Kidney (tissue), 14 donors: ENCODE measurements around the gene CDRT4. TPM values are rescaled to one million over a fixed set of nuclear protein-coding genes. Genes with fewer than 3 reads are reported as not detected.

Experiments used
- DNase-seq, 5 donors: peaks; one replicate each; pipeline ENCODE4 v3.0.0-alpha.2; 2013 to 2020
- FAIRE-seq: peaks from 2 replicates; lab custom pipeline; 2012; peaks lifted over from hg19 to GRCh38; lab: Jason Lieb, UNC
- H3K27ac ChIP-seq, 2 donors: one replicate each; pipeline ENCODE4 v1.7.0; 2013; ENCODE audit warnings: low read depth in 2 of 2, low read length in 2 of 2, inconsistent platforms in 1 of 2
- H3K27me3 ChIP-seq: one replicate; pipeline ENCODE4 v1.7.1; 2013; ENCODE audit warnings: low read length, inconsistent platforms; ENCODE audit not compliant: control insufficient read depth, insufficient read depth
- H3K36me3 ChIP-seq, 3 donors: one replicate each; pipeline versions ENCODE4 v1.7.0 to v1.7.1; 2013; ENCODE audit warnings: low read length in 3 of 3, control low read depth in 1 of 3, inconsistent platforms in 1 of 3; ENCODE audit not compliant: insufficient read depth in 3 of 3, control insufficient read depth in 2 of 3
- H3K4me1 ChIP-seq, 3 donors: one replicate each; pipeline versions ENCODE4 v1.7.0 to v1.7.1; 2013; ENCODE audit warnings: low read length in 3 of 3, inconsistent platforms in 1 of 3, low read depth in 1 of 3; ENCODE audit not compliant: control insufficient read depth in 2 of 3, insufficient read depth in 2 of 3
- H3K4me3 ChIP-seq, 3 donors: one replicate each; pipeline versions ENCODE4 v1.7.0 to v1.8.1; 2013; ENCODE audit warnings: low read length in 3 of 3, control low read depth in 1 of 3, inconsistent platforms in 1 of 3
- H3K9ac ChIP-seq, 3 donors: one replicate each; pipeline versions ENCODE4 v1.7.0 to v1.7.1; 2013; ENCODE audit warnings: low read length in 3 of 3, control low read depth in 1 of 3, inconsistent platforms in 1 of 3
- H3K9me3 ChIP-seq, 3 donors: one replicate each; pipeline versions ENCODE4 v1.7.0 to v1.7.1; 2013; ENCODE audit warnings: low read length in 3 of 3, control low read depth in 1 of 3, inconsistent platforms in 1 of 3; ENCODE audit not compliant: control insufficient read depth in 2 of 3, insufficient read depth in 1 of 3
- CTCF ChIP-seq: IDR thresholded peaks from 3 replicates; pipeline ENCODE4 v1.5.1; 2012; ENCODE audit warnings: mild to moderate bottlenecking, moderate library complexity, borderline replicate concordance; ENCODE audit not compliant: insufficient read depth; ENCODE audit errors: extremely low read depth
- intact Hi-C: fragments of 100-400 bp; cut with DNase I; formaldehyde crosslinking; loops from one replicate; pipeline ENCODE4 v1.11.1; 2022
- polyA plus RNA-seq: library from polyadenylated mRNA; stranded (reverse); fragments of 350-450 nt; fragmentation: Illumina TruSeq; extraction: RNeasy Lipid Tissue Mini Kit (QIAGEN cat#74804); gene quantifications from one replicate; pipeline ENCODE4 v1.2.3, GENCODE V29; 2014; ENCODE audit warnings: low read depth, low replicate concordance; ENCODE audit not compliant: insufficient read depth
- total RNA-seq: library from RNA; stranded (reverse); fragmentation: NEBNext Ultra II Directional; extraction: Animal tissue kit (Norgen Biotek cat#: 25700); gene quantifications from one replicate; pipeline ENCODE4 v1.2.1, GENCODE V29; 2021
- donor health status: control.
- donor health status: control.
- donor health status: control.
- donor health status: control.
- donor health status: control.
- donor health status: DM: yes; HTN: yes; CAD: no.
- donor health status: Normal renal cell carcinoma (clear cell type).

Gene CDRT4
- total and polyA plus RNA-seq, 2 donors from 2014 or later = 4.6 to 8.0 TPM

- Histone ChIP-seq H3K9ac (no peak overlapping the region), H3K4me3 (no peak overlapping the region), H3K9me3 (no peaks in the 10 kb centered on the region), H3K4me1 (peaks cover 0 to 24% (median 13%) of the 10 kb centered on the region in 3 donors), H3K27me3 (no peaks in the 10 kb centered on the region), H3K36me3 (peaks cover 0 to 5% (median 0%) of the 10 kb centered on the region in 3 donors), H3K27ac (no peak overlapping the region)
- no peak for TF ChIP-seq CTCF
- intact Hi-C loops = no loop called here
- DNase-seq = no peak
- no peak for FAIRE-seq
Observed at GRCh38 chr17:15438491-15439105, 28.8 kb downstream of the CDRT4 start.

- Histone ChIP-seq H3K9ac (no peak overlapping the region), H3K27ac (peak overlapping the region in 1 of 2 donors; percentile 39), H3K27me3 (no peaks in the 10 kb centered on the region), H3K4me1 (peaks cover 0 to 29% (median 13%) of the 10 kb centered on the region in 3 donors), H3K4me3 (no peak overlapping the region), H3K9me3 (no peaks in the 10 kb centered on the region), H3K36me3 (peaks cover 0 to 5% (median 0%) of the 10 kb centered on the region in 3 donors)
- FAIRE-seq (no peak), DNase-seq (no peak)
- TF ChIP-seq CTCF = no peak
- intact Hi-C loops = no loop called here
Observed at GRCh38 chr17:15437303-15437635, 30.2 kb downstream of the CDRT4 start.

GRCh38 chr17:15436473-15437302, 30.7 kb downstream of the CDRT4 start:
- Histone ChIP-seq H3K27ac (peak overlapping the region; percentile 39 to 41), H3K9me3 (no peaks in the 10 kb centered on the region), H3K36me3 (peaks cover 0 to 5% (median 0%) of the 10 kb centered on the region in 3 donors), H3K4me3 (no peak overlapping the region), H3K9ac (no peak overlapping the region), H3K27me3 (no peaks in the 10 kb centered on the region), H3K4me1 (peaks cover 0 to 29% (median 13%) of the 10 kb centered on the region in 3 donors)
- DNase-seq = peak in 1 of 5 donors; percentile 60
- peak; percentile 25 for TF ChIP-seq CTCF
- intact Hi-C loops = no loop called here
- FAIRE-seq = no peak
